Thymus (tissue), 11 donors: Measurements from ENCODE around the gene LGI2. TPM values are rescaled to one million over a fixed set of nuclear protein-coding genes. Genes with fewer than 3 reads are reported as not detected.

ENCODE experiments used
- DNase-seq, 9 donors: peaks; one replicate each; pipeline ENCODE4 v3.0.0-alpha.2; 2013; ENCODE audit warnings: low spot score in 9 of 9, low read depth in 6 of 9, missing footprints in 1 of 9
- H3K27ac ChIP-seq, 2 donors: one replicate each; pipeline ENCODE4 v1.5.1; 2013; ENCODE audit warnings: control low read depth in 1 of 2, low read depth in 1 of 2, low read length in 1 of 2, mild to moderate bottlenecking in 1 of 2, moderate library complexity in 1 of 2
- H3K27me3 ChIP-seq, 2 donors: one replicate each; pipeline ENCODE4 v1.5.1; 2013; ENCODE audit warnings: low read length in 1 of 2; ENCODE audit not compliant: control insufficient read depth in 2 of 2, insufficient read depth in 1 of 2
- H3K36me3 ChIP-seq, 2 donors: one replicate each; pipeline ENCODE4 v1.5.1; 2013; ENCODE audit warnings: low read length in 1 of 2, mild to moderate bottlenecking in 1 of 2, moderate library complexity in 1 of 2; ENCODE audit not compliant: control insufficient read depth in 2 of 2, insufficient read depth in 2 of 2
- H3K4me1 ChIP-seq, 2 donors: one replicate each; pipeline ENCODE4 v1.5.1; 2013; ENCODE audit warnings: low read length in 2 of 2; ENCODE audit not compliant: control insufficient read depth in 2 of 2, insufficient read depth in 2 of 2
- H3K4me3 ChIP-seq, 2 donors: one replicate each; pipeline ENCODE4 v1.5.1; 2013; ENCODE audit warnings: low read length in 2 of 2, control low read depth in 1 of 2, mild to moderate bottlenecking in 1 of 2
- H3K9me3 ChIP-seq, 2 donors: one replicate each; pipeline ENCODE4 v1.5.1; 2013; ENCODE audit warnings: low read length in 1 of 2, mild to moderate bottlenecking in 1 of 2; ENCODE audit not compliant: control insufficient read depth in 2 of 2, insufficient read depth in 1 of 2
- WGBS: extraction: QIAGEN DNeasy Blood & Tissue Kit; methylation state at CpG from one replicate; pipeline ENCODE4 v1.1.7; 2013; 5-methylcytosine and 5-hydroxymethylcytosine counted together
- polyA plus RNA-seq: library from polyadenylated mRNA; stranded (reverse); fragments of 200-250 nt; gene quantifications from one replicate; pipeline ENCODE4 v1.2.3, GENCODE V29; 2013
- total RNA-seq: library from RNA; stranded (reverse); fragments of 120-200 nt; gene quantifications from one replicate; pipeline ENCODE4 v1.2.4, GENCODE V29; 2013
- donor health status: healthy.

LGI2 gene
- total and polyA plus RNA-seq, 2 donors = 2.1 to 2.5 TPM

- H3K27me3 ChIP-seq = no peaks in the 10 kb centered on the region
- no peak overlapping the region for H3K4me3 ChIP-seq
- H3K9me3 ChIP-seq = no peaks in the 10 kb centered on the region
- H3K4me1 ChIP-seq = peaks cover 0 to 2% of the 10 kb centered on the region in 2 donors
- H3K36me3 ChIP-seq = no peaks in the 10 kb centered on the region
- no peak for DNase-seq
- 85% methylated on average over 2 of the region's 2 CpGs for WGBS
- no peak overlapping the region for H3K27ac ChIP-seq
Measured at GRCh38 chr4:24995346-24995919, 35.3 kb downstream of the LGI2 start.

GRCh38 chr4:24993551-24994080 is 37.1 kb downstream of the LGI2 start:
- DNase-seq = no peak
- no peaks in the 10 kb centered on the region for H3K9me3 ChIP-seq
- H3K36me3 ChIP-seq = no peaks in the 10 kb centered on the region
- H3K4me1 ChIP-seq = no peaks in the 10 kb centered on the region
- 90% methylated on average over 5 of the region's 5 CpGs for WGBS
- no peak overlapping the region for H3K27ac ChIP-seq
- no peaks in the 10 kb centered on the region for H3K27me3 ChIP-seq
- H3K4me3 ChIP-seq = no peak overlapping the region

GRCh38 chr4:24992968-24993367 is 37.8 kb downstream of the LGI2 start:
- Histone ChIP-seq H3K27ac (peak overlapping the region in 1 of 2 donors; percentile 9), H3K4me1 (no peaks in the 10 kb centered on the region), H3K36me3 (no peaks in the 10 kb centered on the region), H3K27me3 (no peaks in the 10 kb centered on the region), H3K9me3 (no peaks in the 10 kb centered on the region), H3K4me3 (no peak overlapping the region)
- 97% methylated on average over 1 of the region's 1 CpG for WGBS
- no peak for DNase-seq

GRCh38 chr4:24991015-24991414 is 39.7 kb downstream of the LGI2 start:
- Histone ChIP-seq H3K4me1 (no peaks in the 10 kb centered on the region), H3K36me3 (no peaks in the 10 kb centered on the region), H3K27ac (no peak overlapping the region), H3K27me3 (no peaks in the 10 kb centered on the region), H3K4me3 (no peak overlapping the region), H3K9me3 (no peaks in the 10 kb centered on the region)
- DNase-seq = no peak
- WGBS = 93% methylated on average over 3 of the region's 3 CpGs

GRCh38 chr4:24989327-24989726 is 41.4 kb downstream of the LGI2 start:
- no peaks in the 10 kb centered on the region for H3K27me3 ChIP-seq

GRCh38 chr4:24988776-24989175 is 42.0 kb downstream of the LGI2 start:
- Histone ChIP-seq H3K4me3 (no peak overlapping the region), H3K27ac (no peak overlapping the region), H3K27me3 (no peaks in the 10 kb centered on the region), H3K36me3 (no peaks in the 10 kb centered on the region), H3K9me3 (no peaks in the 10 kb centered on the region), H3K4me1 (no peaks in the 10 kb centered on the region)
- no peak for DNase-seq
- 94% methylated on average over 1 of the region's 1 CpG for WGBS

More at GRCh38 chr4:24989327-24989726, 41.4 kb downstream of the LGI2 start:
- Histone ChIP-seq H3K4me3 (no peak overlapping the region), H3K27ac (no peak overlapping the region), H3K4me1 (no peaks in the 10 kb centered on the region), H3K9me3 (no peaks in the 10 kb centered on the region), H3K36me3 (no peaks in the 10 kb centered on the region)
- DNase-seq = no peak
- WGBS = 96% methylated on average over 4 of the region's 4 CpGs

GRCh38 chr4:24984602-24985532 is 45.9 kb downstream of the LGI2 start:
- Histone ChIP-seq H3K4me1 (no peaks in the 10 kb centered on the region), H3K4me3 (no peak overlapping the region), H3K9me3 (no peaks in the 10 kb centered on the region), H3K27ac (no peak overlapping the region), H3K27me3 (no peaks in the 10 kb centered on the region), H3K36me3 (no peaks in the 10 kb centered on the region)
- DNase-seq = no peak
- WGBS = 92% methylated on average over 6 of the region's 6 CpGs

- Histone ChIP-seq H3K4me3 (no peak overlapping the region), H3K4me1 (no peaks in the 10 kb centered on the region), H3K9me3 (no peaks in the 10 kb centered on the region), H3K27ac (no peak overlapping the region), H3K36me3 (no peaks in the 10 kb centered on the region), H3K27me3 (no peaks in the 10 kb centered on the region)
- DNase-seq = no peak
- 94% methylated on average over 5 of the region's 5 CpGs for whole genome bisulfite sequencing
Measured at GRCh38 chr4:24980740-24981139, 50.0 kb downstream of the LGI2 start.

- Histone ChIP-seq H3K27me3 (no peaks in the 10 kb centered on the region), H3K27ac (no peak overlapping the region), H3K4me1 (no peaks in the 10 kb centered on the region), H3K36me3 (no peaks in the 10 kb centered on the region), H3K9me3 (no peaks in the 10 kb centered on the region), H3K4me3 (no peak overlapping the region)
- DNase-seq = peak in 8 of 9 donors; percentile 14 to 61 (median 32)
- WGBS = 30% methylated on average over 17 of the region's 17 CpGs
Measured at GRCh38 chr4:24980064-24980690, 50.6 kb downstream of the LGI2 start.
